Osteoblast (primary cell): ENCODE measurements around the gene SLC38A7. TPM values are rescaled to one million over a fixed set of nuclear protein-coding genes. Genes with fewer than 3 reads are reported as not detected.

Experiments
- DNase-seq: peaks from one replicate; pipeline ENCODE4 v3.0.0; 2011; ENCODE audit warnings: low spot score, mixed read lengths; ENCODE audit not compliant: insufficient read length; ENCODE audit errors: missing footprints
- H2AFZ ChIP-seq: 2 replicates; pipeline ENCODE4 v1.6.0; 2011; ENCODE audit warnings: mild to moderate bottlenecking, low read length
- H3K27ac ChIP-seq: 2 replicates; pipeline ENCODE4 v1.5.1; 2011; ENCODE audit warnings: mild to moderate bottlenecking, low read depth, low read length, moderate library complexity
- H3K27me3 ChIP-seq: 2 replicates; pipeline ENCODE4 v1.6.0; 2012; ENCODE audit warnings: mild to moderate bottlenecking, control low read depth, inconsistent platforms, low read length, moderate library complexity; ENCODE audit not compliant: insufficient read depth
- H3K36me3 ChIP-seq: 2 replicates; pipeline ENCODE4 v1.5.1; 2011; ENCODE audit warnings: mild to moderate bottlenecking, low read length, control low read depth, moderate library complexity; ENCODE audit not compliant: insufficient read depth
- H3K4me1 ChIP-seq: 2 replicates; pipeline ENCODE4 v1.5.1; 2011; ENCODE audit warnings: mild to moderate bottlenecking, low read length, control low read depth, moderate library complexity; ENCODE audit not compliant: insufficient read depth
- H3K4me2 ChIP-seq: 2 replicates; pipeline ENCODE4 v1.6.0; 2011; ENCODE audit warnings: mild to moderate bottlenecking, low read length; ENCODE audit not compliant: insufficient read depth
- H3K4me3 ChIP-seq: fragments of 200-600 bp; sonication (generic); 3 replicates; pipeline ENCODE4 v1.5.1; 2012; ENCODE audit warnings: mild to moderate bottlenecking, low read length, inconsistent platforms; ENCODE audit not compliant: insufficient read depth
- H3K79me2 ChIP-seq: 2 replicates; pipeline ENCODE4 v1.6.0; 2012; ENCODE audit warnings: mild to moderate bottlenecking, low read length, control low read depth, inconsistent platforms; ENCODE audit not compliant: insufficient read depth
- H3K9me3 ChIP-seq: 2 replicates; pipeline ENCODE4 v1.5.1; 2011; ENCODE audit warnings: low read depth, low read length, control low read depth
- H4K20me1 ChIP-seq: 2 replicates; pipeline ENCODE4 v1.6.0; 2012; ENCODE audit warnings: mild to moderate bottlenecking, low read length, control low read depth; ENCODE audit not compliant: insufficient read depth
- CTCF ChIP-seq: IDR thresholded peaks from 2 replicates; pipeline ENCODE4 v1.5.1; 2011; ENCODE audit warnings: mild to moderate bottlenecking, low read depth, low read length, moderate library complexity; ENCODE audit errors: extremely low read depth
- total RNA-seq: library from RNA; depleted of rRNA; stranded (reverse); fragments of >200 nt; gene quantifications from 2 replicates; pipeline ENCODE4 v1.2.3, GENCODE V29; 2012

Gene SLC38A7
- total RNA-seq, 1 donor, result 65.1 TPM

GRCh38 chr16:58652741-58653140, 31.8 kb downstream of the SLC38A7 start:
- no peaks in the 10 kb centered on the region for H3K79me2 ChIP-seq
- H3K27me3 ChIP-seq, result no peaks in the 10 kb centered on the region
- H3K9me3 ChIP-seq, result no peaks in the 10 kb centered on the region
- H3K4me1 ChIP-seq, result peaks cover 10% of the 10 kb centered on the region
- DNase-seq, result no peak
- H3K4me2 ChIP-seq, result no peak overlapping the region
- H4K20me1 ChIP-seq, result no peaks in the 10 kb centered on the region
- no peak overlapping the region for H3K27ac ChIP-seq
- H3K36me3 ChIP-seq, result no peaks in the 10 kb centered on the region
- no peak overlapping the region for H3K4me3 ChIP-seq
- no peak overlapping the region for H2AFZ ChIP-seq
- TF ChIP-seq CTCF, result no peak

- TF ChIP-seq CTCF, result no peak
- no peak overlapping the region for H3K27ac ChIP-seq
- H3K4me3 ChIP-seq, result no peak overlapping the region
- peaks cover 10% of the 10 kb centered on the region for H3K4me1 ChIP-seq
- H3K36me3 ChIP-seq, result no peaks in the 10 kb centered on the region
- no peak overlapping the region for H3K4me2 ChIP-seq
- no peaks in the 10 kb centered on the region for H3K9me3 ChIP-seq
- H2AFZ ChIP-seq, result no peak overlapping the region
- no peaks in the 10 kb centered on the region for H4K20me1 ChIP-seq
- no peaks in the 10 kb centered on the region for H3K79me2 ChIP-seq
- no peak for DNase-seq
- no peaks in the 10 kb centered on the region for H3K27me3 ChIP-seq
Measured at GRCh38 chr16:58651965-58652348, 32.6 kb downstream of the SLC38A7 start.

DNA sequence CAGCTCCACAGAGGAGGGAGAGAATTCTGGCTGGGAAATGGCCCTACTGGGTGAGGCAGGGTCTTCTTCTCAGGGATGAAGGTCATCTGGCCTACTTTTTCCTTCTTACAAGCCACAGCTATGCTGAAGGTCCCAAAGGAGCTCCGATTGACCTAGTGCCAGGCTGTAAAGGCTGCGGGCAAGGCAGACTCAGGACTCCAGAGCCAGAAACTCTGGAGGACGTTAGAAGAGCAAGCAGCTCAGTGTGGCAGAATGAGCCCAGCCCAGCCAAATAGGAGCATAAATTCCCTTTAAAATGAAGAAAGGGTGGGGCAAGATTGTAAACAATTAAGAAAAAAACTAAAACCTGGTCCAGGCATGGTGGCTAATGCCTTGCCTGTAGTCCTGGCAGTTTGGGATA, 34.9 kb downstream of the SLC38A7 start:
- no peaks in the 10 kb centered on the region for H3K36me3 ChIP-seq
- H3K4me1 ChIP-seq, result peaks cover 10% of the 10 kb centered on the region
- no peak overlapping the region for H2AFZ ChIP-seq
- no peak overlapping the region for H3K4me2 ChIP-seq
- H3K79me2 ChIP-seq, result no peaks in the 10 kb centered on the region
- TF ChIP-seq CTCF, result no peak
- H4K20me1 ChIP-seq, result no peaks in the 10 kb centered on the region
- DNase-seq, result peak; percentile 76
- no peak overlapping the region for H3K4me3 ChIP-seq
- H3K9me3 ChIP-seq, result no peaks in the 10 kb centered on the region
- H3K27me3 ChIP-seq, result no peaks in the 10 kb centered on the region
- no peak overlapping the region for H3K27ac ChIP-seq

DNA sequence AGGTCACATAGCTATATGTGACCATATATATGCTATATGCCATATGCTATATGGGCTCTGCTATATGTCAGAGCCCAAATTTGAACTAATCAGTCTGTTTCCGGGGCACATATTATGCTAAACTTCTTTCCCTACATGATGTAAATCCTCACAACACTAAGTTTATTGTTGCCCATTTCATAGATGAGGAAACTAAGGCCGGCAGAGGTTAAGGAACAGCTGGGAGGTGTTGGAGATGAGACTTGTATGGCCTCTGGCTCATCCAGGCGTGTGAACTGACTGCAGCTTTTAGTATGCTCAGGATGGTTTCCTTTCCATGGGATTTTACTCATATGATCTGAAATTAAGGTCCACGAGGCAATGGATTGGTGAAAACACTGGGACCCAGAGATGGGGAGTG, 37.5 kb downstream of the SLC38A7 start:
- Histone ChIP-seq H3K4me3 (no peak overlapping the region), H3K79me2 (no peaks in the 10 kb centered on the region), H2AFZ (no peak overlapping the region), H3K27me3 (no peaks in the 10 kb centered on the region), H3K36me3 (no peaks in the 10 kb centered on the region), H4K20me1 (no peaks in the 10 kb centered on the region), H3K9me3 (no peaks in the 10 kb centered on the region), H3K27ac (no peak overlapping the region), H3K4me1 (peaks cover 10% of the 10 kb centered on the region), H3K4me2 (no peak overlapping the region)
- no peak for TF ChIP-seq CTCF
- no peak for DNase-seq
